ENCODE results near the gene IER3IP1. TPM values are rescaled to one million over a fixed set of nuclear protein-coding genes. Genes with fewer than 3 reads are reported as not detected.
"Not testable (repeated sequence)": the region's sequence is repeated elsewhere in the genome, so short reads cannot be mapped to it uniquely, and the experiment has no call there.

IER3IP1 gene
- total RNA-seq, 6 experiments from 2014 or later, result 15.0 to 20.0 (median 18.3) TPM

DNA sequence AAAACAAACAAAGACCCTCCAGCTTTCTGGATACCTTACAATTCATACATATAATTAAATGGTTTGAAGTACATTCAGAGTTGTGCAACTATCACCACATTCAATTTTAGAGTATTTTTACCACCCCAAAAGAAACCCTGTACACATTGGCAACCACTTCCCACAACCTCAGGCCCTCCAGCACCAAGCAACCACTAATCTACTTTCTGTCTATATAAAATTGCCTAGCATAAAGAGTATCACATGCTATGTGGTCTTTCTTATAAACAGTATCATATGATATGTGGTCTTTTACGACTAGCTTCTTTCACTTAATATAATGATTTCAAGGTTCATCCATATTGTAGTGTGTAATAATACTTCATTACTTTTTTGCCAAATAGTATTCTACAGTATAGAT is 7.3 kb downstream of the IER3IP1 start:
- Mint-ChIP-seq H3K27me3 (ENCODE audit: insufficient read depth) (peaks cover 2% of the 10 kb centered on the region), H3K27ac (no peak overlapping the region)

DNA sequence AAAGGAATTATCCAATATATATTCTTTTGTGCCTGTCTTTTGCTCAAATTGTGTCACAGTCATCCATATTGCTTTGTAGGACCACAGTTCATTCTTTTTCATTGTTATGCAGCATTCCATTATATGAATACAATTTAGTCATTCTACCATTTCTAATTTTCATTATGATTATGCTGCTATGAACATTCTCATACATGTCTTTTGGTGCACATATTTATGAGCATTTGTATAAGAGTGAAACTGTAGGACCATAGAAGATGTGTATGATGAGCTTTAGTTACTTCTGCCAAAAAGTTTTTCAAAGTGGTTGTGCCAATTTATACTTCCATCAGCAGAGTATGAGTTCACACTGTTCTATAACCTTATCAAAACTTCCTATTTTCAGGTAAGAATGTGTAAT is 7.7 kb downstream of the IER3IP1 start:
- H3K27me3 Mint-ChIP-seq (ENCODE audit: insufficient read depth), result peaks cover 2% of the 10 kb centered on the region
- H3K9me3 Mint-ChIP-seq, result no peaks in the 10 kb centered on the region
- H3K36me3 Mint-ChIP-seq (ENCODE audit: low read depth), result no peaks in the 10 kb centered on the region
- TF ChIP-seq, protein P1, sequence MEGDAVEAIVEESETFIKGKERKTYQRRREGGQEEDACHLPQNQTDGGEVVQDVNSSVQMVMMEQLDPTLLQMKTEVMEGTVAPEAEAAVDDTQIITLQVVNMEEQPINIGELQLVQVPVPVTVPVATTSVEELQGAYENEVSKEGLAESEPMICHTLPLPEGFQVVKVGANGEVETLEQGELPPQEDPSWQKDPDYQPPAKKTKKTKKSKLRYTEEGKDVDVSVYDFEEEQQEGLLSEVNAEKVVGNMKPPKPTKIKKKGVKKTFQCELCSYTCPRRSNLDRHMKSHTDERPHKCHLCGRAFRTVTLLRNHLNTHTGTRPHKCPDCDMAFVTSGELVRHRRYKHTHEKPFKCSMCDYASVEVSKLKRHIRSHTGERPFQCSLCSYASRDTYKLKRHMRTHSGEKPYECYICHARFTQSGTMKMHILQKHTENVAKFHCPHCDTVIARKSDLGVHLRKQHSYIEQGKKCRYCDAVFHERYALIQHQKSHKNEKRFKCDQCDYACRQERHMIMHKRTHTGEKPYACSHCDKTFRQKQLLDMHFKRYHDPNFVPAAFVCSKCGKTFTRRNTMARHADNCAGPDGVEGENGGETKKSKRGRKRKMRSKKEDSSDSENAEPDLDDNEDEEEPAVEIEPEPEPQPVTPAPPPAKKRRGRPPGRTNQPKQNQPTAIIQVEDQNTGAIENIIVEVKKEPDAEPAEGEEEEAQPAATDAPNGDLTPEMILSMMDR (IDR thresholded peaks at IDR 0.05), result no peak
- no peak overlapping the region for H3K4me3 Mint-ChIP-seq
- no peak overlapping the region for H3K27ac Mint-ChIP-seq
- no peak for DNase-seq
- H3K4me1 Mint-ChIP-seq (ENCODE audit: low read depth), result peaks cover 26% of the 10 kb centered on the region

More for the DNA sequence above, 7.3 kb downstream of the IER3IP1 start:
- no peak overlapping the region for H3K4me3 Mint-ChIP-seq
- H3K9me3 Mint-ChIP-seq, result no peaks in the 10 kb centered on the region
- TF ChIP-seq, protein P1 (IDR thresholded peaks at IDR 0.05), result no peak
- DNase-seq, result no peak
- H3K4me1 Mint-ChIP-seq (ENCODE audit: low read depth), result peaks cover 22% of the 10 kb centered on the region
- H3K36me3 Mint-ChIP-seq (ENCODE audit: low read depth), result no peaks in the 10 kb centered on the region

DNA sequence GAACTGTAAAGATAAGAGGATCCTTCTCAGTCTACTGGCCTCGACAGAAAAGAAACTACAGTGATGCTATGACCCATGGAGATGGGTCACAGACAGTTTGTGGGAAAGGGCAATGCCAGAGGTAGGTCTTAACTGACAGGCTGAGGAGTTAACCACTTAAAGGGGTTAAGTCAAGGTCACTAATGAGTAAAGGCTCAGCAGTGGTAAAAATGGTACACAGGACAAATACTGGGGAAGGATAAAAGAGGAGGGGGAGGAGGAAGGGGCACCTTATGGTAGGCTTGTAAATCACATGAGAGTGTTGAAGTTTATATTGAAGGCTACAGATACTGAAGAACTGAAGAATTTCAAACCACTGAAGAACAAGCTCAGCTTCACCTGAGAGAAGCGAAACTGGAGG is 9.9 kb downstream of the IER3IP1 start:
- H3K27me3 Mint-ChIP-seq (ENCODE audit: insufficient read depth), result peaks cover 2% of the 10 kb centered on the region
- H3K4me3 Mint-ChIP-seq, result no peak overlapping the region
- no peaks in the 10 kb centered on the region for H3K36me3 Mint-ChIP-seq (ENCODE audit: low read depth)
- TF ChIP-seq, protein P1 (IDR thresholded peaks at IDR 0.05), result no peak
- H3K9me3 Mint-ChIP-seq, result no peaks in the 10 kb centered on the region
- peaks cover 39% of the 10 kb centered on the region for H3K4me1 Mint-ChIP-seq (ENCODE audit: low read depth)
- no peak for DNase-seq
- H3K27ac Mint-ChIP-seq, result peak overlapping the region; percentile 28

DNA sequence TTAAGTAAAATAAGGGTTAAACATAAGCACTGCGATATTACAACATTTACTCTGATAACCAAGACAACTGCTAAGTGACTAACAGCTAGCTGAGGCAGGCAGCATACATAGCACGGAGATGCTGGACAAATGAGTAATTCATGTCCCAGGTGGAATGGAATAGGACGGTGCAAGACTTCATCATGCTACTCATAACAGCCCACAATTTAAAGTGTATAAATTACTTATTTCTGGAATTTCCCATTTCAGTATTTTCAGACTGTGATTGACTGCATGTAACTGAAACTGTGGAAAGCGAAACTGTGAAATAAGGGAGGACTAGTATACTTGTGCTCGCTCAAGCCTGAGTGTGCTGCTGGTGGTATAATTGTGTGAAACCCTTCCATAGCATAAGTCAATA is 12.9 kb downstream of the IER3IP1 start:
- peaks cover 46% of the 10 kb centered on the region for H3K4me1 Mint-ChIP-seq (ENCODE audit: low read depth)
- H3K9me3 Mint-ChIP-seq, result no peaks in the 10 kb centered on the region
- H3K36me3 Mint-ChIP-seq (ENCODE audit: low read depth), result peaks cover 7% of the 10 kb centered on the region
- peak; percentile 76 for DNase-seq
- H3K27me3 Mint-ChIP-seq (ENCODE audit: insufficient read depth), result peaks cover 2% of the 10 kb centered on the region
- TF ChIP-seq, protein P1 (IDR thresholded peaks at IDR 0.05), result no peak
- peak overlapping the region; percentile 60 for H3K4me3 Mint-ChIP-seq
- peak overlapping the region; percentile 81 for H3K27ac Mint-ChIP-seq

DNA sequence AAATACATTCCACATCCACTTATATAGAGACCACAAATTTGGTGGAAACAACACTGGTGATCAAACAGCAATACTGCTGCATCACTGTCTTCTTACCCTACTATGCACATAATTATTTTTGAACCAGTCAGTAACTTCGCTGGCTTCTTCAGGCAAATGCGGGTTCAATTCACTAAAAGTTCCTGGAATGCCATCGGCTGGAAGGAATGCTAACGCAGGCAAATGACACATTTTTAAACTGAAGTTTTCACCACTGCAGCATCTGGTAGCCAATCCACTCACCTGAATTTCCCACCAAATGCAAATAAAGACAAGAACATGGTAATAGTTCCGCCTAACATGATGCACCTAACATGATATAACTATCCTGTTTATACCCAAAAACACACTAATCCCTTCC is 15.9 kb downstream of the IER3IP1 start:
- H3K27ac Mint-ChIP-seq, result no peak overlapping the region
- no peak overlapping the region for H3K4me3 Mint-ChIP-seq
- TF ChIP-seq, protein P1 (IDR thresholded peaks at IDR 0.05), result no peak
- no peak for DNase-seq
- H3K9me3 Mint-ChIP-seq, result no peaks in the 10 kb centered on the region
- no peaks in the 10 kb centered on the region for H3K27me3 Mint-ChIP-seq (ENCODE audit: insufficient read depth)
- peaks cover 34% of the 10 kb centered on the region for H3K4me1 Mint-ChIP-seq (ENCODE audit: low read depth)
- H3K36me3 Mint-ChIP-seq (ENCODE audit: low read depth), result peaks cover 7% of the 10 kb centered on the region

DNA sequence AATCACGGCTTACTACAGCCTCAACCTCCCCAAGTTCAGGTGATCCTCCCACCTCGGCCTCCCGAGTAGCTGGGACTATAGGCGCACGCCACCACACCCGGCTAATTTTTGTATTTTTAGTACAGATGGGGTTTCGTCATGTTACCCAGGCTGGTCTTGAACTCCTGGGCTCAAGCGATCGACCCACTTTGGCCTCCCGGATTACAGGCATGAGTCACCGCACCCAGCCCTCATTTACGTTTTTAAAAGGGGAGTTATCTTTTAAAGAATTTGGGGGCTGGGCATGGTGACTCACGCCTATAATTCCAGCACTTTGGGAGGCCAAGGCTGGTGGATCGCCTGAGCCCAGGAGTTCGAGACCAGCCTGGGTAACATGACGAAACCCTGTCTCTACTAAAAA is 17.8 kb downstream of the IER3IP1 start:
- Mint-ChIP-seq H3K4me1 (ENCODE audit: low read depth) (peaks cover 20% of the 10 kb centered on the region), H3K36me3 (ENCODE audit: low read depth) (peaks cover 16% of the 10 kb centered on the region)
- H3K27me3 Mint-ChIP-seq (ENCODE audit: insufficient read depth); H3K4me3 Mint-ChIP-seq; H3K9me3 Mint-ChIP-seq; DNase-seq; H3K27ac Mint-ChIP-seq: not testable (repeated sequence)
